B cell (primary cell): ENCODE measurements around the gene UNCX. TPM values are rescaled to one million over a fixed set of nuclear protein-coding genes. Genes with fewer than 3 reads are reported as not detected.
"Not testable (repeated sequence)": the region's sequence is repeated elsewhere in the genome, so short reads cannot be mapped to it uniquely, and the experiment has no call there.

Source experiments
- ATAC-seq: fragments of 200-7000 bp; cut with Tn5 transposase; one replicate; pipeline ENCODE4 v1.10.0; 2021; ENCODE audit warnings: low read depth, mild to moderate bottlenecking, moderate number of reproducible peaks, moderate library complexity
- CTCF ChIA-PET: fragments of 350-600 bp; sonication (Branson Sonifier 250); formaldehyde crosslinking; loops from one replicate; lab custom pipeline; 2021; ENCODE audit warnings: antibody characterized with exemption, inconsistent platforms; lab: Charles Lee
- POLR2A ChIA-PET: fragments of 350-600 bp; sonication (Branson Sonifier 250); formaldehyde crosslinking; loops from one replicate; lab custom pipeline; 2021; ENCODE audit warnings: antibody characterized with exemption; lab: Charles Lee
- DNase-seq: peaks from one replicate; pipeline ENCODE4 v3.0.0; 2013
- H2AFZ ChIP-seq: 2 replicates; pipeline ENCODE4 v1.6.1; 2012; ENCODE audit warnings: mild to moderate bottlenecking, low read depth, low read length; ENCODE audit not compliant: insufficient read depth, poor library complexity, severe bottlenecking
- H3K27ac ChIP-seq, 2 donors: 1 replicate in 1 of 2; 2 replicates in 1 of 2; pipeline ENCODE4 v1.5.1; 2012 to 2013; ENCODE audit warnings: low read length in 2 of 2, mild to moderate bottlenecking in 2 of 2, moderate library complexity in 1 of 2
- H3K27me3 ChIP-seq, 4 experiments: fragments of 200-600 bp in 1 of 4; sonication (generic) in 1 of 4; replicated peaks in 1 of 4; 1 replicate in 2 of 4; 2 replicates in 2 of 4; pipeline versions ENCODE4 v1.6.1 to v1.7.0; 2013 to 2016; ENCODE audit warnings: low read length in 3 of 4, mild to moderate bottlenecking in 2 of 4, mixed read lengths in 1 of 4, moderate library complexity in 1 of 4; ENCODE audit not compliant: insufficient read depth in 4 of 4, control insufficient read depth in 3 of 4; ENCODE audit errors: control extremely low read depth in 1 of 4
- H3K36me3 ChIP-seq, 2 experiments: replicated peaks in 1 of 2; 1 replicate in 1 of 2; 2 replicates in 1 of 2; pipeline versions ENCODE4 v1.6.1 to v1.7.1; 2013; ENCODE audit warnings: low read length in 1 of 2; ENCODE audit not compliant: insufficient read depth in 2 of 2, control insufficient read depth in 1 of 2; ENCODE audit errors: control extremely low read depth in 1 of 2, extremely low read depth in 1 of 2
- H3K4me1 ChIP-seq, 2 donors: fragments of 200-600 bp in 1 of 2; sonication (generic) in 1 of 2; 1 replicate in 1 of 2; 2 replicates in 1 of 2; pipeline versions ENCODE4 v1.5.1 to v1.6.1; 2013 to 2017; ENCODE audit warnings: low read length in 2 of 2; ENCODE audit not compliant: control insufficient read depth in 2 of 2, insufficient read depth in 2 of 2
- H3K4me2 ChIP-seq: replicated peaks from 2 replicates; pipeline ENCODE3; 2012; ENCODE audit warnings: mild to moderate bottlenecking, low read depth, low read length; ENCODE audit not compliant: poor library complexity, severe bottlenecking
- H3K4me3 ChIP-seq, 5 experiments: fragments of 200-600 bp in 1 of 5; sonication (generic) in 1 of 5; 1 replicate in 3 of 5; 2 replicates in 2 of 5; pipeline versions ENCODE4 v1.5.1 to v1.7.0; 2011 to 2016; ENCODE audit warnings: low read length in 4 of 5, mild to moderate bottlenecking in 4 of 5, low read depth in 2 of 5, control low read depth in 1 of 5, moderate library complexity in 1 of 5; ENCODE audit not compliant: insufficient read depth in 1 of 5; ENCODE audit errors: control extremely low read depth in 1 of 5, extremely low read depth in 1 of 5
- H3K79me2 ChIP-seq: fragments of 200-600 bp; sonication (generic); one replicate; pipeline ENCODE4 v1.6.0; 2016; ENCODE audit warnings: low read length; ENCODE audit not compliant: control insufficient read depth, insufficient read depth
- H3K9ac ChIP-seq: fragments of 200-600 bp; sonication (generic); 2 replicates; pipeline ENCODE4 v1.6.1; 2017; ENCODE audit warnings: mild to moderate bottlenecking, low read length, moderate library complexity
- H3K9me3 ChIP-seq, 3 donors: one replicate each; pipeline versions ENCODE4 v1.6.1 to v1.7.1; 2013; ENCODE audit warnings: low read length in 2 of 3; ENCODE audit not compliant: control insufficient read depth in 2 of 3, insufficient read depth in 1 of 3; ENCODE audit errors: control extremely low read depth in 1 of 3
- H4K20me1 ChIP-seq: 2 replicates; pipeline ENCODE4 v1.6.0; 2012; ENCODE audit warnings: mild to moderate bottlenecking, low read length; ENCODE audit not compliant: insufficient read depth, control insufficient read depth, poor library complexity, severe bottlenecking
- H3K27ac Mint-ChIP-seq: one replicate; pipeline ENCODE4 v1.8.0; 2021; ENCODE audit warnings: mixed read lengths
- H3K27me3 Mint-ChIP-seq: one replicate; pipeline ENCODE4 v1.8.0; 2021; ENCODE audit warnings: mixed read lengths
- H3K4me1 Mint-ChIP-seq: one replicate; pipeline ENCODE4 v1.8.0; 2021; ENCODE audit warnings: mixed read lengths
- H3K4me3 Mint-ChIP-seq: one replicate; pipeline ENCODE4 v1.8.0; 2021; ENCODE audit warnings: mixed read lengths
- H3K9me3 Mint-ChIP-seq: one replicate; pipeline ENCODE4 v1.8.0; 2022; ENCODE audit warnings: mixed read lengths; ENCODE audit not compliant: insufficient read depth
- CTCF ChIP-seq: fragments of 200-600 bp; IDR thresholded peaks from one replicate; pipeline ENCODE4 v1.8.0; 2022; ENCODE audit warnings: antibody characterized with exemption, mild to moderate bottlenecking
- EZH2 ChIP-seq: IDR thresholded peaks from 2 replicates; pipeline ENCODE4 v1.6.1; 2012; ENCODE audit warnings: borderline replicate concordance, low read depth, mild to moderate bottlenecking, moderate library complexity, low read length; ENCODE audit not compliant: insufficient read depth, poor library complexity, severe bottlenecking
- WGBS: methylation state at CpG from one replicate; pipeline ENCODE4 v1.1.5; 2013; ENCODE audit warnings: missing lambda C conversion rate; ENCODE audit not compliant: insufficient coverage; 5-methylcytosine and 5-hydroxymethylcytosine counted together
- intact Hi-C: fragments of 100-400 bp; cut with micrococcal nuclease; formaldehyde crosslinking; loops from one replicate; pipeline ENCODE4 v1.10.0; 2022
- polyA plus RNA-seq: library from polyadenylated mRNA; depleted of rRNA; stranded (reverse); fragments of >200 nt; gene quantifications from 2 replicates; pipeline ENCODE4 v1.2.3, GENCODE V29; 2012
- total RNA-seq, 2 donors: library from RNA; stranded (reverse); fragments of 120-200 nt in 1 of 2; gene quantifications; 1 replicate in 1 of 2; 2 replicates in 1 of 2; pipeline versions ENCODE4 v1.2.3 to v1.2.4, GENCODE V29; 2013 to 2022

UNCX gene
- total and polyA plus RNA-seq, 2 donors (not counting 1 experiment from before 2014, with no cell fraction given), result not detected

GRCh38 chr7:1210979-1211608, 21.6 kb upstream of the UNCX start:
- H4K20me1 ChIP-seq, result no peaks in the 10 kb centered on the region
- WGBS, result 51% methylated on average over 35 of the region's 35 CpGs
- H3K9me3 ChIP-seq, result peaks cover 0 to 6% (median 0%) of the 10 kb centered on the region in 3 donors
- no peaks in the 10 kb centered on the region for H3K36me3 ChIP-seq
- H3K4me1 ChIP-seq, result no peaks in the 10 kb centered on the region
- no peak for DNase-seq
- ChIA-PET POLR2A (no interaction called here), CTCF (no interaction called here)
- no peak overlapping the region for H3K4me2 ChIP-seq
- no peak overlapping the region for H2AFZ ChIP-seq
- H3K27me3 ChIP-seq, result peaks cover 0 to 33% (median 2%) of the 10 kb centered on the region in 4 experiments
- intact Hi-C loops, result no loop called here
- no peaks in the 10 kb centered on the region for H3K4me1 Mint-ChIP-seq
- ATAC-seq, result no peak
- no peak overlapping the region for H3K9ac ChIP-seq
- TF ChIP-seq CTCF, result no peak
- TF ChIP-seq EZH2, result no peak
- no peak overlapping the region for H3K4me3 ChIP-seq
- H3K27ac ChIP-seq, result no peak overlapping the region
- H3K4me3 Mint-ChIP-seq, result no peak overlapping the region
- H3K27me3 Mint-ChIP-seq, result peaks cover 21% of the 10 kb centered on the region
- no peaks in the 10 kb centered on the region for H3K9me3 Mint-ChIP-seq
- no peak overlapping the region for H3K27ac Mint-ChIP-seq
- H3K79me2 ChIP-seq, result no peaks in the 10 kb centered on the region

GRCh38 chr7:1211611-1212010, 21.1 kb upstream of the UNCX start:
- TF ChIP-seq EZH2 (no peak), CTCF (no peak)
- no peaks in the 10 kb centered on the region for H3K9me3 Mint-ChIP-seq
- H3K27me3 ChIP-seq, result peaks cover 0 to 33% (median 2%) of the 10 kb centered on the region in 4 experiments
- no peaks in the 10 kb centered on the region for H3K79me2 ChIP-seq
- H3K4me2 ChIP-seq, result no peak overlapping the region
- 85% methylated on average over 11 of the region's 11 CpGs for WGBS
- POLR2A ChIA-PET, result no interaction called here
- H3K4me1 Mint-ChIP-seq, result no peaks in the 10 kb centered on the region
- no peak overlapping the region for H2AFZ ChIP-seq
- H3K27ac Mint-ChIP-seq, result no peak overlapping the region
- H3K9ac ChIP-seq, result no peak overlapping the region
- H3K4me3 ChIP-seq, result no peak overlapping the region
- no peaks in the 10 kb centered on the region for H3K36me3 ChIP-seq
- ATAC-seq (no peak), DNase-seq (no peak)
- no peak overlapping the region for H3K27ac ChIP-seq
- intact Hi-C loops, result no loop called here
- CTCF ChIA-PET, result no interaction called here
- peaks cover 0 to 10% (median 0%) of the 10 kb centered on the region in 3 donors for H3K9me3 ChIP-seq
- H3K27me3 Mint-ChIP-seq, result peaks cover 19% of the 10 kb centered on the region
- H3K4me1 ChIP-seq, result no peaks in the 10 kb centered on the region
- no peak overlapping the region for H3K4me3 Mint-ChIP-seq
- no peaks in the 10 kb centered on the region for H4K20me1 ChIP-seq

- H3K9ac ChIP-seq, H4K20me1 ChIP-seq, H3K79me2 ChIP-seq, H3K4me3 ChIP-seq, H2AFZ ChIP-seq, POLR2A ChIA-PET, ATAC-seq, H3K4me1 ChIP-seq, H3K4me1 Mint-ChIP-seq, intact Hi-C loops, H3K4me2 ChIP-seq, CTCF ChIA-PET, H3K36me3 ChIP-seq, H3K9me3 Mint-ChIP-seq, H3K27ac Mint-ChIP-seq, DNase-seq, H3K27ac ChIP-seq, H3K4me3 Mint-ChIP-seq: not testable (repeated sequence)
- WGBS, result 67% methylated on average over 1 of the region's 5 CpGs
- peaks cover 0 to 13% (median 0%) of the 10 kb centered on the region in 3 donors for H3K9me3 ChIP-seq
- H3K27me3 Mint-ChIP-seq, result peaks cover 23% of the 10 kb centered on the region
- peaks cover 0 to 36% (median 2%) of the 10 kb centered on the region in 4 experiments for H3K27me3 ChIP-seq
These were observed 20.6 kb upstream of the UNCX start for GRCh38 chr7:1212025-1212424.
